SK-N-SH (cell line): Measurements from ENCODE around the gene SRGAP3. TPM values are rescaled to one million over a fixed set of nuclear protein-coding genes. Genes with fewer than 3 reads are reported as not detected.

Experiments used
- CTCF ChIA-PET: fragments of 300-600, 350-600 bp; formaldehyde crosslinking; extraction: SDS; loops from one replicate; lab custom pipeline; 2021; lab: Yijun Ruan, JAX
- POLR2A ChIA-PET: fragments of 350-600 bp; sonication (Branson Sonifier 250); formaldehyde crosslinking; extraction: SDS; loops from one replicate; lab custom pipeline; 2020; ENCODE audit warnings: antibody characterized with exemption, inconsistent platforms; lab: Yijun Ruan, JAX
- DNase-seq: peaks from one replicate; pipeline ENCODE4 v3.0.0; 2012
- H2AFZ ChIP-seq: fragments of 200-600 bp; sonication (generic); 2 replicates; pipeline ENCODE4 v1.8.1; 2016; ENCODE audit warnings: antibody characterized with exemption, mild to moderate bottlenecking, low read depth
- H3F3A ChIP-seq: fragments of 200-600 bp; sonication (generic); replicated peaks from 2 replicates; pipeline ENCODE3; 2016; ENCODE audit warnings: antibody characterized with exemption, mild to moderate bottlenecking; ENCODE audit not compliant: insufficient read depth
- H3K27ac ChIP-seq, 2 experiments: fragments of 200-500 bp in 1 of 2; fragments of 200-600 bp in 1 of 2; sonication (Bioruptor generic) in 1 of 2; sonication (generic), shearing (Covaris generic) in 1 of 2; 2 replicates each; pipeline versions ENCODE4 v1.5.1 to v1.6.1; 2014 to 2016; ENCODE audit warnings: low read depth in 2 of 2, inconsistent platforms in 1 of 2, low read length in 1 of 2, mild to moderate bottlenecking in 1 of 2, mixed read lengths in 1 of 2
- H3K27me3 ChIP-seq: fragments of 200-600 bp; sonication (generic), shearing (Covaris generic); 2 replicates; pipeline ENCODE4 v1.6.1; 2016; ENCODE audit warnings: mixed run types; ENCODE audit not compliant: insufficient read depth
- H3K36me3 ChIP-seq, 2 experiments: fragments of 200-500 bp in 1 of 2; fragments of 200-600 bp in 1 of 2; sonication (Bioruptor generic) in 1 of 2; sonication (generic) in 1 of 2; replicated peaks in 1 of 2; 2 replicates each; pipeline versions ENCODE3 to v1.5.1; 2014 to 2016; ENCODE audit warnings: low read length in 1 of 2, mild to moderate bottlenecking in 1 of 2; ENCODE audit not compliant: insufficient read depth in 2 of 2, control insufficient read depth in 1 of 2
- H3K4me1 ChIP-seq, 2 experiments: fragments of 200-500 bp in 1 of 2; fragments of 200-600 bp in 1 of 2; sonication (Bioruptor generic) in 1 of 2; sonication (generic), shearing (Covaris generic) in 1 of 2; 2 replicates each; pipeline versions ENCODE4 v1.5.1 to v1.6.1; 2014 to 2016; ENCODE audit warnings: low read depth in 1 of 2, low read length in 1 of 2, mixed run types in 1 of 2; ENCODE audit not compliant: insufficient read depth in 2 of 2, control insufficient read depth in 1 of 2
- H3K4me2 ChIP-seq: fragments of 200-600 bp; sonication (generic), shearing (Covaris generic); 2 replicates; pipeline ENCODE4 v1.6.1; 2017; ENCODE audit warnings: mixed run types
- H3K4me3 ChIP-seq, 2 experiments: fragments of 200-500 bp in 1 of 2; fragments of 200-600 bp in 1 of 2; sonication (Bioruptor generic) in 1 of 2; sonication (generic), shearing (Covaris generic) in 1 of 2; 2 replicates each; pipeline versions ENCODE4 v1.5.1 to v1.8.1; 2014 to 2016; ENCODE audit warnings: low read depth in 2 of 2, inconsistent platforms in 1 of 2, low read length in 1 of 2, mild to moderate bottlenecking in 1 of 2, mixed read lengths in 1 of 2, moderate library complexity in 1 of 2
- H3K79me2 ChIP-seq: fragments of 200-600 bp; sonication (generic); 2 replicates; pipeline ENCODE4 v1.8.1; 2017; ENCODE audit warnings: mild to moderate bottlenecking; ENCODE audit not compliant: insufficient read depth
- H3K9ac ChIP-seq: fragments of 200-600 bp; sonication (generic); 2 replicates; pipeline ENCODE4 v1.6.1; 2017; ENCODE audit warnings: mixed run types
- H3K9me2 ChIP-seq: fragments of 200-600 bp; sonication (generic); 2 replicates; pipeline ENCODE4 v1.6.1; 2017; ENCODE audit warnings: mixed run types
- H3K9me3 ChIP-seq: fragments of 200-600 bp; sonication (generic); 2 replicates; pipeline ENCODE4 v1.6.1; 2017; ENCODE audit warnings: mixed run types, mild to moderate bottlenecking, moderate library complexity
- H4K20me1 ChIP-seq: fragments of 200-600 bp; sonication (generic); 2 replicates; pipeline ENCODE4 v1.6.1; 2017; ENCODE audit warnings: mild to moderate bottlenecking, mixed run types; ENCODE audit not compliant: insufficient read depth
- EZH2phosphoT487 ChIP-seq: fragments of 200-600 bp; sonication (generic); IDR thresholded peaks from 2 replicates; pipeline ENCODE4 v1.6.1; 2017; ENCODE audit warnings: low read depth, mixed run types, mild to moderate bottlenecking, antibody characterized with exemption, moderate library complexity, borderline replicate concordance
- FOSL2 ChIP-seq: IDR thresholded peaks from 2 replicates; pipeline ENCODE4 v1.4.0; 2012; ENCODE audit warnings: low read depth, mild to moderate bottlenecking, moderate library complexity, borderline replicate concordance
- GABPA ChIP-seq: IDR thresholded peaks from 2 replicates; pipeline ENCODE4 v1.4.0; 2012; ENCODE audit warnings: low read depth, mild to moderate bottlenecking
- GATA2 ChIP-seq: sonication (generic); formaldehyde crosslinking; IDR thresholded peaks from 2 replicates; pipeline ENCODE4 v1.5.0; 2020; ENCODE audit warnings: mild to moderate bottlenecking, missing genetic modification reagents
- MEF2A ChIP-seq: IDR thresholded peaks from 2 replicates; pipeline ENCODE4 v1.4.0; 2012; ENCODE audit warnings: low read depth, borderline replicate concordance
- MXI1 ChIP-seq: IDR thresholded peaks from 2 replicates; pipeline ENCODE4 v1.6.1; 2012; ENCODE audit warnings: mild to moderate bottlenecking, low read depth, low read length, improper control_type of control experiment
- PBX3 ChIP-seq: IDR thresholded peaks from 2 replicates; pipeline ENCODE4; 2012
- RAD21 ChIP-seq: IDR thresholded peaks from 2 replicates; pipeline ENCODE4 v1.6.1; 2012; ENCODE audit warnings: mild to moderate bottlenecking, low read length
- RCOR1 ChIP-seq: fragments of 150-350 bp; IDR thresholded peaks from 2 replicates; pipeline ENCODE4 v1.6.1; 2017; ENCODE audit warnings: antibody characterized with exemption, low read length
- SIN3A ChIP-seq: IDR thresholded peaks from 2 replicates; pipeline ENCODE4 v1.6.1; 2012; ENCODE audit warnings: low read depth, mild to moderate bottlenecking, low read length, moderate library complexity, borderline replicate concordance
- SMC3 ChIP-seq: IDR thresholded peaks from 2 replicates; pipeline ENCODE4 v1.6.1; 2012; ENCODE audit warnings: low read depth, low read length, improper control_type of control experiment
- TAF1 ChIP-seq: IDR thresholded peaks from 2 replicates; pipeline ENCODE4 v1.6.1; 2012; ENCODE audit warnings: low read depth, mild to moderate bottlenecking, low read length, moderate library complexity, borderline replicate concordance
- TCF12 ChIP-seq: IDR thresholded peaks from 2 replicates; pipeline ENCODE4 v1.4.0; 2012
- USF1 ChIP-seq: IDR thresholded peaks from 2 replicates; pipeline ENCODE4 v1.4.0; 2012; ENCODE audit warnings: low read depth, borderline replicate concordance
- USF2 ChIP-seq: fragments of 150-350 bp; IDR thresholded peaks from 2 replicates; pipeline ENCODE4 v1.6.1; 2017; ENCODE audit warnings: antibody characterized with exemption, low read length, low read depth, borderline replicate concordance
- YY1 ChIP-seq: IDR thresholded peaks from 2 replicates; pipeline ENCODE4 v1.4.0; 2012; ENCODE audit warnings: low read depth, mild to moderate bottlenecking
- WGBS: methylation state at CpG from one replicate; pipeline ENCODE4 v1.1.6; 2017; ENCODE audit warnings: low lambda C conversion rate; 5-methylcytosine and 5-hydroxymethylcytosine counted together
- polyA plus RNA-seq, 3 experiments: library from polyadenylated mRNA; depleted of rRNA; stranded (reverse); fragments of >200 nt; gene quantifications; 2 replicates each; pipeline ENCODE4 v1.2.3, GENCODE V29; 2012

SRGAP3 gene
- polyA plus RNA-seq, 1 of the 3 experiments (the other 2 are of a cell fraction): 2.8 TPM

DNA sequence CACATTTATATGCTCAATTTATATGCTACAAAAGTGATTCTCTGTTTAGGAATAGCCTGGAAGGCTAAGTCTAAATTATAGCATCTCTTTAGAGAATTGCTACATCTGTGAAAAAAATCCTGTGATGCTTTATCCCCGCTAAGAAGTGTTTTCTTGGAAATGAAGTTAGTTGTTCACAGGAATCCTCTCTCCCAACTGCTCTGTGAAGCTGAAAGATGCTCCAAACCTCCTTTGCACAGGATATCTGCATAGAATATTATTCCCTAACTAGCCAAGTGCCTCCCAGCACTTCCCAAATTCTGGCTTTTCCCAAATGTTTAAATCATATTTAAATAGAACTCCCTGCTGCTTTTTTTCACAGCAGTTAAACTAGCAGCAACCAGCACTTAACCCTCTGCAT is 132.2 kb downstream of the SRGAP3 start:
- H3K79me2 ChIP-seq: no peaks in the 10 kb centered on the region
- H3K36me3 ChIP-seq: no peaks in the 10 kb centered on the region
- no peak overlapping the region for H2AFZ ChIP-seq
- H3K27ac ChIP-seq: no peak overlapping the region
- H3K27me3 ChIP-seq: no peaks in the 10 kb centered on the region; the same call in 1 of the 2 replicates
- H3F3A ChIP-seq: no peaks in the 10 kb centered on the region
- H3K9ac ChIP-seq: no peak overlapping the region
- ChIA-PET POLR2A (no interaction called here), CTCF (interaction anchor here (0.9 to 1.0 kb wide), 2 partner anchors 103 to 129 kb away, joined by 3 read pairs; no protein-coding TSS in a partner anchor)
- no peak overlapping the region for H3K4me3 ChIP-seq
- no peaks in the 10 kb centered on the region for H3K9me3 ChIP-seq
- H3K4me2 ChIP-seq: no peak overlapping the region
- no peaks in the 10 kb centered on the region for H4K20me1 ChIP-seq
- H3K9me2 ChIP-seq: no peaks in the 10 kb centered on the region
- no peak for DNase-seq
- no peaks in the 10 kb centered on the region for H3K4me1 ChIP-seq
- 72% methylated on average over 1 of the region's 1 CpG for WGBS
- TF ChIP-seq USF2 (no peak), RCOR1 (no peak), GABPA (no peak), EZH2phosphoT487 (no peak), TCF12 (no peak), MEF2A (no peak), SMC3 (no peak), SIN3A (no peak), USF1 (no peak), MXI1 (no peak), YY1 (no peak), GATA2 (CRISPR knock-in tag) (no peak), PBX3 (no peak), TAF1 (no peak), FOSL2 (no peak)

GRCh38 chr3:9116336-9116735 is 133.1 kb downstream of the SRGAP3 start:
- Histone ChIP-seq H3F3A (no peaks in the 10 kb centered on the region), H4K20me1 (no peaks in the 10 kb centered on the region), H3K27me3 (no peaks in the 10 kb centered on the region; the same call in 1 of the 2 replicates), H3K4me1 (no peaks in the 10 kb centered on the region), H3K27ac (no peak overlapping the region), H3K79me2 (no peaks in the 10 kb centered on the region), H3K9ac (no peak overlapping the region), H3K4me2 (no peak overlapping the region), H2AFZ (no peak overlapping the region), H3K9me3 (no peaks in the 10 kb centered on the region), H3K36me3 (no peaks in the 10 kb centered on the region), H3K4me3 (no peak overlapping the region), H3K9me2 (no peaks in the 10 kb centered on the region)
- 21% methylated on average over 3 of the region's 3 CpGs for WGBS
- no peak for DNase-seq
- ChIA-PET CTCF (interaction anchor here (0.9 to 1.9 kb wide), 4 partner anchors 102 to 674 kb away, joined by 3 to 5 read pairs (median 3); no protein-coding TSS in a partner anchor), POLR2A (no interaction called here)
- TF ChIP-seq MEF2A: no peak
- TF ChIP-seq GABPA: no peak
- no peak for TF ChIP-seq RAD21
